NK-92 treated with Interleukin-12 subunit alpha and Interleukin-12 subunit beta, amount 100 ng/mL, for 24 hours (cell line): ENCODE results near the gene WTAP.
"Not testable (repeated sequence)": the region's sequence is repeated elsewhere in the genome, so short reads cannot be mapped to it uniquely, and the experiment has no call there.

Experiments
- DNase-seq: peaks from one replicate; lab custom pipeline; 2025; lab: John Stamatoyannopoulos, UW

The WTAP gene

GRCh38 chr6:159729598-159730331, 2.5 kb downstream of the WTAP start:
- no peak for DNase-seq

DNA sequence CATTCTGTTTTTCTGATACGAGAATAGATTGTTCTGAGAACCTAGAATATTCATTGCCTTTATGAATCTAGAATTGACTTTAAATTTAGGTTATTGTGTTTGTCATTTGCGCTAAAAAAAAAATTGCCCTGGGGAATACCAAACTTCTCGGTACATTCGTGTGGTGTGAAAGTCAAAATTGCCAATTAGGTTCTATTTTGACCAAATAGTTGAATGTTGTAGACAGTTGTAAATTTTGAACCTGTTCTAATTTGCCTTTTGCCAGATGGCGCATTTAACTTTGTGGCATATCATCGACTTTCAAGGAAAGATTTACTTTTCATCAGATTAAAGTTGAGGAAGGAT, 3.0 kb downstream of the WTAP start:
- no peak for DNase-seq

- not testable (repeated sequence) for DNase-seq
Observed at GRCh38 chr6:159732550-159732949, 5.2 kb downstream of the WTAP start.

- DNase-seq = not testable (repeated sequence)
Observed at GRCh38 chr6:159733395-159733794, 6.1 kb downstream of the WTAP start.

GRCh38 chr6:159736908-159737307, 9.6 kb downstream of the WTAP start:
- DNase-seq = no peak

DNA sequence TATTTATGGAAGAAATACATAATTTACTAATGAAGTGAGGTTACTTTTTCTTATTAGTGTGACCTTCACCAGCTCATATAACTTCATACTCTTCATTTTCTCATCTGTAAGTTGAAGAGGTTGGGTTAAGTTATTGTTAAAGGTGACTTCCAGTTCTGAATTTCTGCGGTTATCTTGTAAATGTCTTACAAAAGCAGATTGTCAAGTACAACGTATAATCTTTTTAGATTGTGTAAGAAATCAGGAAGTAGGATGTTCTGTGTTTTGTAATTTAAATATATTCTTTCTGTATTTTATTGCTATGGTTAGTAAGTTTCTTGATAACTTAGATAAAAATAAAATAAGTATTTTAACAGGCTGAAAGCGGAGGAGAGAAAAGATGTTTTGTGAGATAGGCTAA, 12.0 kb downstream of the WTAP start:
- DNase-seq = no peak

- DNase-seq = no peak
Observed at GRCh38 chr6:159742165-159742564, 14.9 kb downstream of the WTAP start.

- no peak for DNase-seq
Observed at GRCh38 chr6:159745081-159745480, 17.8 kb downstream of the WTAP start.

DNA sequence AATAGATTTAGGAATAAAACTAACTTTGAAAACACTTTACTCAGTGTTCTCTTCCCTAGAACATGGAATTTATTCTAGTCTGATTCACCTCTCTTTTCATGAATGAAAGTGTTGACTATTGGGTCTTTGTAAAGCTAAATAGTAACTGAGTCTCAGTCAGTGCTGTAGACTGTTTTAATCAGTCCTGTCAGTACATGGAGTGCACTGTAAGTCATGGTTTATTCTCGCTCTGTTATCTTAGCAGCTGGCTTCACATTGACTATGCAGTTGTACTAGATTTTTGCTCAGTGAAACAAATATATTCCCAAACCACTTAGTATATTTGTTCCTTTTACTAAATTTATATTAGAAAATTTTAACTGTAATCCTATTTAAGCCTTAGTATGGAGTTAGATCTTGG, 19.5 kb downstream of the WTAP start:
- DNase-seq = no peak

- not testable (repeated sequence) for DNase-seq
Observed at GRCh38 chr6:159748127-159748526, 20.8 kb downstream of the WTAP start.

- no peak for DNase-seq
Observed at GRCh38 chr6:159751448-159751847, 24.1 kb downstream of the WTAP start.

DNA sequence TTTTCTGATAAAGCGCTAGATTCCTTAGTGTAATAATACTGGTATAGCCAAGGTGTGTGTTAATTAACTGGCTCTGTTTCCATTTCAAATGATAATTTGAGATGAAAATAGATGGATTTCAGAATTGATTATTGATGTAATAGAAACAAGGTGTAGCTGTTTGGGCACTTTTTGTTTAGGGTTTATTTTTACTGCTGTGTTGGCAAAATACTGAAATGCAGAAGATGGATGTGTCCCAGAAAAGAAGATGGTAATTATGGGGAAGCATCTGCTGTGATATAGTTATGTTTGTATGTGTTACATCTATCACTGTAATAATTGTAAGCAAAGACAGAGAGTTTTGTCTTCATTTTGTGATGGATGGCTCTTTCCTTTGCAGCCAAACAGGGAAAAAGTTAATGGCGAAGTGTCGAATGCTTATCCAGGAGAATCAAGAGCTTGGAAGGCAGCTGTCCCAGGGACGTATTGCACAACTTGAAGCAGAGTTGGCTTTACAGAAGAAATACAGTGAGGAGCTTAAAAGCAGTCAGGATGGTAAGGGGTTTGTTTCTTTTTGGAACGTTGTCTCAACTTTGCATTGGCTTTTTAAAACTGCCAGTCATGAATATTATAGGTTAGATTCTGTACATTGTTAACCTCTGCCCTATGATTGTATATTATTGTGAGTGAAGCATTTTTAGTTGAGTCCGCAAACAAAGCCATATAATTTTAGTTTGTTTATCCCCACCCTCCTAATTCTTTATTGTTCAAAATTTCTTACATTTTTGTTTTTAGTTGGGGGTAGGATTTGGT, 26.0 kb downstream of the WTAP start:
- DNase-seq = no peak

GRCh38 chr6:159754401-159754800, 27.1 kb downstream of the WTAP start:
- DNase-seq = no peak

- no peak for DNase-seq
Observed at GRCh38 chr6:159754959-159755914, 27.9 kb downstream of the WTAP start.

DNA sequence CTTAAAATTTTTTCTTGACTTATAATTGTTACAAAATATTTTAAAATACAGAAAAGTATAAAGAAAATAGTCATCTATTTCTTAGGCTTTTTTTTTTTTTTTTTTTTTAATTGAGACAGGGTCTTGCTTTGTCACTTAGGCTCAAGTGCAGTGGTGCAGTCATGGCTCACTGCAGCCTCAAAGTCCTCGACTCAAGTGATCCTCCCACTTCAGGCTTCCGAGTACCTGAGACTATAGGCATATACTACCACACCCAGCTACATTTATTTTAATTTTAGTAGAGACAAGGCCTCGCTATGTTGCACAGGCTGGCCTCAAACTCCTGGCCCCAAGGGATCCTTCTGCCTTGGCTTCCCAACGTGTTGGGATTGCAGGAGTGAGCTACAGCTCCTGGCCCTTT, 29.2 kb downstream of the WTAP start:
- DNase-seq = no peak

GRCh38 chr6:159758031-159759001, 31.0 kb downstream of the WTAP start:
- no peak for DNase-seq

DNA sequence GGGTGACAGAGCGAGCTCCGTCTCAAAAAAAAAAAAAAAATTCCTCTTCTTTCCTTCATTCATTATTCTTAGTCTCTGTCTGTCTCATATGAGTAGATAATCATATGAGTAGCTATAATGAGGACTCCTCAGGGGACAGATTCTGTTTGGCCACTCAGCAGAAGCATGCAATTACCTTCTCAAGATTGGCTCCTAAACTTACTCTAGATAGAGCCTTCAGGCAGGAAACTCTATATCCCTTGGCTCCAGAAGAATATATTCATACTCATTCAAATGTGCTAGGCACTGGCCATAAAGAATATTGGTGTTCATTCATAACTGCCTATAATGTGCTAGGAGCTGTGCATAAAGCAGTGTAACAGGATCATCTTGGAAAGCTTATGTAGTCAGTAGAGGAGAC, 32.3 kb downstream of the WTAP start:
- no peak for DNase-seq

DNA sequence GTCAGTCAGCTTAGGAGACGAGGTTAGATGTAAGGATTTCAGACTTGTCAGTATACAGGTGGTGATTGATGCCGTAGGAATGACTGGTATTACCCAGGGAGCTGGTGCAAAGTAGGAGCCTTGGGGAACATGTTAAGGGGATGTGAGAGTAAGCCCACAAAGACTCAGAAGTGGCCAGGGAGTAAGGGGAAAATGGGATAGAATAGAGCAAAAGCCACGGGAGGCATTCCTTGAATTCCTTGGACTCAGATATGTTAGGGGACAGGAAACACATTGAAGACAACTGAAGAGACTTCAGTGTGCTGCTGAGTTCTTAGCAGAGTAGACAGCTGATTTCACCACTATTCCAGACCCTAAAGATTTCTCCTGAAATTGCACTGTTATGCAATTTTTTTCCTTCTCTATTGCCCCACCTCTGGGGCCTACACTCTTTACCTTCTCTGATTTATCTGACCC, 33.3 kb downstream of the WTAP start:
- no peak for DNase-seq

DNA sequence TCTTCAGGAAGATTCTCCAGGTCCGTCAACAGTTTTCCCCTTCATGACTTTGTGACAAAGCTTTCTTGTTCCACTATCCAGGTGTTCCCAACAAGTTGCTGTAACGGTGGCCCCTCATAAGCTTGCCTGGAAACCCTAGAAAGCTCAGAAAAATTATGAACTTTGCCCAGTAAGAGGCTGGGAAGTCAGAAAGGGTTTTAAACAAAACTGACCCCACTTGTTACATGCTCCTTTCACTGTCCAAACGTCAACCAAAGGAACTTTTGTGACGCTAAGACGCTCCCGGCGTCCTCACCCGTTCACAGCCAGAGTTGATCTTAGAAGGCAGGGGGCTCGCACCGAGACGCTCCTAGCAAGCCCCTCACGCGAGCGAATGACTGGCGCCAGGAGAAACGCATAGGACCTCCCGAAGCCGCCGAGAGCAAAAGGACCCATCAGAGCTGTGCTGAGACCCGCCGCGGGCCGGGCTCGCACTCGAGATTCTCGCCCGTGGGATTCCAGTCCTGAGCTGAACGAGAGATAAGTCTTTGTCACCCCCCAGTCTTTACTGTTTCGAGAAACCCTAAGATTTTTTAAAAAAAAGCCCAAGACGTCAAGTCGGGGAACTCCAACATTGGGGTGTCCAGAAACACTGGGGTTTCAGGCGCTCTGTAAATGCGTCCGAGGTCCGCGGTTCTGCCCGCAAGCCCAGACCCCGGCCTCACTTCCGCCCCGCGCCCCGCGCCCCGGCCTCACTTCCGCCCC, 34.0 kb downstream of the WTAP start:
- DNase-seq = peak; percentile 40
